Activated T-cell treated with anti-CD3 and anti-CD28 coated beads for 48 hours (primary cell): ENCODE measurements around the gene CAPRIN1.
A peak's percentile ranks its signal among the peaks of the same experiment; 100 is the strongest.
"Not testable (repeated sequence)": the region's sequence is repeated elsewhere in the genome, so short reads cannot be mapped to it uniquely, and the experiment has no call there.

ENCODE experiments used
- DNase-seq: peaks from one replicate; pipeline ENCODE4 v3.0.0-alpha.2; 2020; ENCODE audit warnings: low read depth

CAPRIN1 gene

DNA sequence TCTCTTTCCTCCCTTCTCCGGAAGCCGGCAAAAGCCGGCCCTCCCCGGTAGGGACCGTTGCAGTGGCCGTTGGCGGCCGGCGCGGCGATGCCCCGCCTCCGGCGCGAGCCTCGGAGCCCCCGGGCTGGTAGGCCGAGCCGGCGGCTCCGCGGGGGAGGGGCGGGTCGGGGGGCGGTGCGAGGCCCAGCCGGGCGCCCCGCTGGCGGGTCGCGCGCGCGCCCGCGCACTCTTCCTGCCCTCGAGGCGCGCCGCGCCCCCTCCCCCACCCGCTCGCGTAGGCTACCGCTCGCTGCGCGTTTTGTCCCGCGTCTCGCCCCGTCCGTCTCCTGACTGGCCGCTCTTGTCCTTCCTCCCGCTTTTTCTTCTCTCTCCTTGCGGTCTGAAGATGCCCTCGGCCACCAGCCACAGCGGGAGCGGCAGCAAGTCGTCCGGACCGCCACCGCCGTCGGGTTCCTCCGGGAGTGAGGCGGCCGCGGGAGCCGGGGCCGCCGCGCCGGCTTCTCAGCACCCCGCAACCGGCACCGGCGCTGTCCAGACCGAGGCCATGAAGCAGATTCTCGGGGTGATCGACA, 591 bp downstream of the CAPRIN1 start:
- DNase-seq = peak; percentile 93

- DNase-seq = peak; percentile 23
Measured at GRCh38 chr11:34052608-34053160, 1.2 kb downstream of the CAPRIN1 start.

DNA sequence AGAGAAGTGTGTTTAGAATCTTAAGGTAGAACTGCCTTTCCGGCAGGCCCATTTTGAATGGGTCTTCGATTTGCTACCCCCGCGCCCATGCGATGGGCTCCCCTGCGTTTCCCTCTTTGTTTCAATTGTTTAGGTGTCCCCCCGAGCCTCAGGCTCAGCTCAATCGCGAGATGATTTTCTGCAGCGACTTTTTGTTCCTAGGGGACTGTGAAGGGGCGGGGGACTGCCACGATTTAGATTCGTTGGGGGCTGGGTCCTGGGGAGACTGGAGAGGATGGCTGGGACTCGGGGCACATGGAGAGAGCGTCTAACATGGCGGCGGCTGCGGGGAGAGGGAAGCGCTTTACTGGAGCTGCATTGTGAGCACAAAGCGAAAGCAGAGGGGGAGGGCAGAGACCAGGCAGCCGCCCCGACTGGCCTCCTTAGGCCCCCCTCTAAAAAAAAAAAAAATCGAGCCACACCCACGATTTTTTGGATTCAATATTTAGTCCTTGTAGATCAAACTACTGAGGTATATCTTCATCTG, 1.7 kb downstream of the CAPRIN1 start:
- peak; percentile 71 for DNase-seq

DNA sequence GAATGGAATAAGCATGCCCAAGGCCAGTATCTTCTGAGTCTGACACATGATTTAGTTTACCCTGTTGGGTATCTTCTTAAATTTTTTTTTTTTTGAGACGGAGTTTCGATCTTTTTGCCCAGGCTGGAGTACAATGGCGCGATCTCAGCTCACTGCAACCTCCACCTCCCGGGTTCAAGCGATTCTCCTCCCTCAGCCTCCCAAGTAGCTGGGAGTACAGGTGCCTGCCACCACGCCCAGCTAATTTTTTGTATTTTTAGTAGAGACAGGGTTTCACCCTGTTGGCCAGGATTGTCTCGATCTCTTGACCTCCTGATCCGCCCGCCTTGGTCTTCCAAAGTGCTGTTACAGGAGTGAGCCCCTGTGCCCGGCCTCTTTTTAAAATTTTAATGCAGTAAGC, 2.8 kb downstream of the CAPRIN1 start:
- DNase-seq = not testable (repeated sequence)

- DNase-seq = no peak
Measured at GRCh38 chr11:34055218-34056000, 3.9 kb downstream of the CAPRIN1 start.

DNA sequence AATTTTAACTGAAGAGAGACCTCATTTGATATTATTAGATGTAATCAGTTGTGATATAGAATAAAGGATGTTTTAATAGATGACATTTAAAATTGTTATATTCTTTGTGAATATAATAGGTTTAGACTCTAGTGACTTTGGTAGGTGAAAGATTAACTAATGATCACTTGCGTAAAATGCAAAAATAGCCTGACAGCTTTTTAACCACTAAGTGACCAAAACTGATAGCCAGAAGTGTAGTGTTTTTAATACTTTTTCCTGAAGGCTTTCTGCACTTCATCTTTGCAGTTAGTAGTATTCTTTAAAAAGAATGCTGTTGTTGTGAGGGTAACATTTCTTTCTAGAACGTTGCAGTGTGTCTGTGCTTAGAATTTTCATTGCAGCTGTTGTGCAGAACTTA, 5.1 kb downstream of the CAPRIN1 start:
- DNase-seq = no peak

GRCh38 chr11:34063061-34063795, 11.7 kb downstream of the CAPRIN1 start:
- no peak for DNase-seq

DNA sequence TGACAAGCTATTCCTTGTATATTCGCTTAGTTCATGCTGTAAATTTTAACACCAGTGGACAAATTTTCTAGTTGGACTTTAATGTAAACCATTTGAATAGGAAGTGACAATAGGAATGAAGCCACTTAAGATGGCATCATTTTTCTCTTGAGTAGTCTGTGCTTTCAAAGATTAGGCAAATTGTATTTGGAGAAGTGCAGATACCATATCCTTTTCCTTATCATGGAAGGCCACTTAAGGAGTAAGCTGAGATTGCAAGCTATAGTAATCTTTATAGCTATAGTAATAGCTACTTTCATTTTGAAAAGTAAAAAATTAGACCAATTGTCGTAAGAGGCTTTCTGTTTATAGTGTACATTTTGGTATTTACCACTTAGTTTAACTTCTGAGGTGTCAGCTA, 12.8 kb downstream of the CAPRIN1 start:
- no peak for DNase-seq

DNA sequence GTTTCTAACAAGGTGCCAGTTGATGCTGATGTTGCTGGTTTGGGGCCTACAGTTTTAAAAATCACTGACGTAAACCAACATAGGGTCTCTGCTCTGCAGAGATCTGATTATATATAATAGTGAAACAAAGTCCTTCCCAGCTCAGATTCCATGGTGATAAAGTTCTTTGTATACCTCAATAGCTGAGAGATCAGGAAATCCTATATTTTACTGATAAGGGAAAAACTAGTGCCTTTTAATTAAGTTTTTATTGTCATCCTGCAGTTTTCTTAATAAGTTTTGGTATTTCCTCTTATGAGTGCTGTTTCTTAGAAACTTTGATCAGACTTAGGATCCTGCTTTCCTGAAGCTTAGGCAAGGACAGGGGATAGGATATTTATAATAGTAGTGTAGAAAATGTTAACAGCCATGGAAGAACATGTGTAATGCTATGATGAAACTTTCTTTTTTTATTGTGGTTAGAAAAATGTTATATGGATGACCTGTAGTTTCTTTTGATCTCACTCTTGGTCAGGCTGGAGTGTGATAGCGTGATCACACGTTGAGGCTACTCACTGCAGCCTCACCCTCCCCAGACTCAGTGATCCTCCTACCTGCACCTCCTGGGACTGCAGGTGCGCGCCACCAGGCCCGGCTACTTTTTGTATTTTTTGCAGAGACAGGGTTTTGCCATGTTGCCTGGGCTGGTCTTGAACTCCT, 14.1 kb downstream of the CAPRIN1 start:
- DNase-seq = peak; percentile 39

DNA sequence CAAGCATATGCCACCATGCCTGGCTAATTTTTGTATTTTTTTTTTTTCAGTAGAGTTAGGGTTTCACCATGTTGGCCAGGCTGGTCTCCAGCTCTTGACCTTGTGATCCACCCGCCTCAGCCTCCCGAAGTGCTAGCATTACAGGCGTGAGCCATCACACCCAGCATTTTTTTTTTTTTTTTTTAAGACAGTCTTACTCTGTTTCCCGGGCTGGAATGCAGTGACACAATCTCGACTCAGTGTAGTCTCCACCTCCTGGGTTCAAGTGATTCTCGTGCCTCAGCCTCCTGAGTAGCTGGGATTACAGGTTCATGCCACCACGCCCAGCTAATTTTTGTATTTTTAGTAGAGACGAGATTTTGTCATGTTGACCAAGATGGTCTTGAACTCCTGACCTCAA, 15.2 kb downstream of the CAPRIN1 start:
- DNase-seq = not testable (repeated sequence)

GRCh38 chr11:34067383-34068065, 16.0 kb downstream of the CAPRIN1 start:
- no peak for DNase-seq

DNA sequence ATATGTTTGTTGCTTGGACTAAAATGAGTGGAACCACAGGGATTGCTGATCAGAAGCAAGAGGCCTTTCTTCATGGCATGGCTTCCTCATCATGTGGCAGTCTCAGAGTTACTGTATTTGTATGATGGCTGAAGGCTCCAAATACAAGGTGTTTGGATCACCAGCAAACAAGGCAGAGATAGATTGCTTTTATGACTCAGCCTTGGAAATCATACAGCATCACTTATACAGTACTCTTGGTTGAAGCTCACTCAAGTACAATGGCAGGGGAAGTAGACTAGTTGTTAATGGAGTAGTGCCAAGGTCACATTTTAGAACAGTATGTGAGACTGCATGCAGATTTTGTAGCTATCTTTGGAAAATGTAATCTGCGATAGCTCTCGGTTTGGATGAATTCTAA, 16.6 kb downstream of the CAPRIN1 start:
- DNase-seq = no peak

GRCh38 chr11:34071306-34071705, 19.8 kb downstream of the CAPRIN1 start:
- not testable (repeated sequence) for DNase-seq

DNA sequence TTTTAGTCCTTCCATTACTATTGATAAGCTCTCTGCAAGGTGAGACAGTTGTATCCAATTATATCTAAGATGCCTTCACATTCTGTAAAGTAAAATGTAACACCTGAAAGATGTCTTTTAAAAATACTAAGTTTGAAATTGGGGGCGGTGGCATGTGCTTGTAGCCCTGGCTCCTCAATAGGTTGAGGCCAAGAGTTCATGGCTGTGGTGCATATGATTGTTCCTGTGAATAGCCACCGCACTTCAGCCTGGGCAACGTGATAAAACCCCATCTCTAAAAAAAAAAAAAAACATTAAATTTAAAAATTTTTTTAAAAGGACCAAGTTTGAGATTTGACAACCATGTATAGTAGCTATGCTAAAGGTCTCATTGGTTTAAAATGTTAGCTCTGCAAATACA, 20.5 kb downstream of the CAPRIN1 start:
- no peak for DNase-seq

DNA sequence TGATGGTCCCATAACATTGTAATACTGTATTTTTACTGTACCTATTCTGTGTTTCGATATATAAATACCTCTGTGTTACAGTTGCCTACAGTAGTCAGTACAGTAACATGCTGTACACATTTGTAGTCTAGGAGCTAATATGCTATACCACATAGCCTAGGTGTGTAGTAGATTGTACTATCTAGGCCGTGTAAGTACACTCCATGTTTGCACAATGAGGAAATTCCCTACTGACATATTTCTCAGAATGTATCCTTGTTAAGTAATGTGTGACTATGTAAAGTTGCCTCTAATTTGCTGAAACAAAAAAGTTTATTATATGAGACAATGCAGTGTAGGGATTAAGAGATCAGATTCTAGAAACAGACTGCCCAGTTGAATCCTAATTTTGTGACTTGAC, 21.3 kb downstream of the CAPRIN1 start:
- DNase-seq = no peak

DNA sequence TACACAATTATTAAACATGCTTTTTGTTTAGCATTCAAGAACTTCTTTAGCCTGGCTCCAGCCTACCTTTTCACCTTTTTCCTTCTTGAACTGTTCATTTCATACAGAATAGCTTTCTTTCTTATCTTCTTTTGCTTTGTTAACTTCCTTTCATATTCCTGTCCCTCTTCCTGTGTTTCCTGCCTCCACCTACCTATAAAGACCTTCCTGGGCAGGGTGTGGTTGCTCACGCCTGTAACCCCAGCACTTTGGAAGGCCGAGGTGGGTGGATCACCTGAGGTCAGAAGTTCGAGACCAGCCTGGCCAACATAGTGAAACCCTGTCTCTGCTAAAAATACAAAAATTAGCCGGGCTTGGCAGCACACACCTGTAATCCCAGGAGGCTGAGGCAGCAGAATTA, 22.9 kb downstream of the CAPRIN1 start:
- DNase-seq = no peak

DNA sequence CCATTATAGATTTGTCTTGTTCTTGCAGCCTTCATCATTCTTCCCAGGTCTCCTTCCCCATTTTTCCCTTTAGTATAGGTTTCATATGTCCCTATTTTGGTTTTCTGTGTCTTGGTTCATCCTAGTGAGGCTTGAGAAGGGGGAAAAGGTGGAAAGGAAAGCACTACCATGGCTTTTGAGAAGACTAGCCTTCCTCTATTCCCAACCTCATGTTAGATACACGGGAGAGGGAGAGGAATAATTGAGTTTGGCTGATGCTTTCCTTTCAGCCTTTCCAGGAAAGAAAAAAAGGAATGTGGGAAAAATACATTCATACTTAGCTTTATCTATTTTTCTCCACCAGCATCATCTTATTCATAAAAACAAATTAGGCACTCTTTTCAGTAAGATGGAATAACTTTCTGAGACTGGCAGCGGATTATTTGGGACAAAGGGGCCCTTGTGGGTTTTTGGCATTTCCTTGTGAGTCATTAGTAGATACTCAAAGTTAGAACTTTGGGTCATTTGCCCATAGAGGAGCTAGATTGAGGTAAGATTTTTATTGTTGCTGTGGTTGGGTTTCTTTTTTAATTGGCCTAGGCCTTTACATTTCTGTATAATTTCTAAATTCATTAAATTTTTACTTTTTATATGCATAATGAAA, 23.8 kb downstream of the CAPRIN1 start:
- no peak for DNase-seq

DNA sequence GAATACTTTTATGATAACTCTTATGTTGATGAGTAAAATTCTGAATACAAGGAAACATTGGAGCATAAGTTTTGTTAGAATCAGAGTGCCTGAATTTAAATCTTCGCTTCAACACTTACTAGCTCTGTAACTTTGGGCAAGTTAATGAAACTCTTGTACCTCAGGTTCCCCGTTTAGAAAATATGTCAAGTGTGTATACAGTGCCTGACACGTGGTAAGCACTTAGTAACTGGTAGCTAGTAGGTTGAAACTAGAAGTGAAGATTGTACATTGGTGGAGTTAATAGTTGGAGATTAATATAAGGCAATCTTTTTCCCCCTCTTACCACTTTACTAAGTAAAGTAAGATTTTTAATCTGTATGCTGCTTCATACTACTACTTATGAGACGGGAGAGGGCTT, 29.1 kb downstream of the CAPRIN1 start:
- no peak for DNase-seq

GRCh38 chr11:34084637-34085036, 33.1 kb downstream of the CAPRIN1 start:
- DNase-seq = no peak

GRCh38 chr11:34086554-34087283, 35.2 kb downstream of the CAPRIN1 start:
- no peak for DNase-seq
